Activated T-helper 9 cell treated with anti-CD3 and anti-CD28 coated beads, Interleukin-2, amount 50 U/mL, for 16 hours (primary cell): ENCODE results near the gene RPS17.
"Not testable (repeated sequence)": the region's sequence is repeated elsewhere in the genome, so short reads cannot be mapped to it uniquely, and the experiment has no call there.

Experiments
- DNase-seq: peaks from one replicate; pipeline ENCODE4 v3.0.0-alpha.2; 2020; ENCODE audit warnings: low read depth

Gene RPS17

DNA sequence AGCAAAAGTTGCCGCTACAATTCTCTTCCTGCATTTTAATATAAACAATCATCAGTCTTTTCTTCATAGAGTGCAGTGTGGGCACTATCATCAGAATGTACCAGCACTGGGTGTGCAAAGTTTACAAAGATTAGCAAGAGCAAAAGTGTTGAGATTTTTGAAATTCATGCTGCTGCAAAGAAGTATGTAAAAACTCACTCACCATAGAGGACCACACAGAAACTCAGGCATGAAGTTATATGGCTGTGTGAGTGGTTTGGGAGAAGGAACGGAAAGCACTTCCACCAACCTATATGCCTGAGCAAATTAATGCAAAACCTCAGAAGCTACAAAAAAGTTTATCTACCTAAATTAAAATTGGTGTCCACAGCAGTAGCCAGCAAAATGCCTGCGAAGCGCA is 32.6 kb downstream of the RPS17 start:
- not testable (repeated sequence) for DNase-seq

DNA sequence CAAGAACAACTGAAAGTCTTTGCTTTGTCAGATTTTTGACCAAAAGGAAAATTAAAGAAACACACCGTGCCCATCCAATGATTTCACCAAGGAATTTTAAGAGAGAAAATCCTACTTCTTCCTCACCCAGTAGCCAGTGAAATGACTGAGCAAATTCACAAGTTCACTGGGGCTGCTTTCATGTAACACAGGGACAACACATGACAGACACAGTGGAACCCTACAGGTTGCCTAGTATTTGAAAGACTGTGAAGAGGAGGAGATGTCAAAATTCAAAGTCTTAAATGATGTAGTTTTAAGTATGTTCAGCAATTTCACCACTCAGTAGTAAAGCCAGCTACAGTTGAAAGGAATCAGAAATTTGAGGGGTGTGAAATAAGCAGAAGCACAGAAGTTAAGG is 33.2 kb downstream of the RPS17 start:
- DNase-seq: not testable (repeated sequence)

DNA sequence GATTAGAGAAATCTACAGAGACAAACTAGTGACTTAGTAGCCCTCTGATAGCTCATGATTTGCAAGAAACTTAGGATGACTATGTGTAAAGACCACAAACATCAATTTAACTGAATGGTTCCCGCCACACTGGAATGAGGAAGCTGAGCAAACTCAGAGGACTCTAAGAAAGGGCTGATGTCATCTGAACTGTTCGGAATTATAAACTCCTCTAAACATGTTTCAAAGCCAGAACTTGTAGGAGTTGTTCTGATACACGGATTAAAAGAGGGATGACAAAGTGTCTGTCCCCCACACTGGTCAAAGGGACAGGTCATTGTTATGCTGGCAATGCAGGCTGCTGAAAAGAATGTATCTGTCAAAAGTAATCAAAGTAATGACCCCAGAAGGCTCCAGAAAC is 34.4 kb downstream of the RPS17 start:
- DNase-seq: not testable (repeated sequence)

DNA sequence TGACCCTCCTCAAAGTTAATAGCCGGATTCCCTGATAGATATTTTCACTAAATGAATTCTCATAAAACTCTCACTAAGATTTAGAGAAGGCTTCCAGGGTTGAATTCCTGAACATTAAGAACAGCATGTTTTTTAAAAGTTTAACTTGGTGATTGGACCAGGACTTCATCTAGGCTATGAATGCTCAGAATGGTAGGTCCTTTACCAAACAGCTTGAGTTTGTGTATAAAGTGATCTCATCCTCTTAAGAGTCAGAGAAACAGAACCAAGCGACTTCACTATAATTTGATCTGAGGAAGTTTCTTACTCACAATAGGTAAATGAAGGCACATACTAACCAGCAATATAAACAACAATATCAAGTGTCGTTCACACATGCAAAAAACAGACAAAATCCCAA is 36.2 kb downstream of the RPS17 start:
- DNase-seq: not testable (repeated sequence)

DNA sequence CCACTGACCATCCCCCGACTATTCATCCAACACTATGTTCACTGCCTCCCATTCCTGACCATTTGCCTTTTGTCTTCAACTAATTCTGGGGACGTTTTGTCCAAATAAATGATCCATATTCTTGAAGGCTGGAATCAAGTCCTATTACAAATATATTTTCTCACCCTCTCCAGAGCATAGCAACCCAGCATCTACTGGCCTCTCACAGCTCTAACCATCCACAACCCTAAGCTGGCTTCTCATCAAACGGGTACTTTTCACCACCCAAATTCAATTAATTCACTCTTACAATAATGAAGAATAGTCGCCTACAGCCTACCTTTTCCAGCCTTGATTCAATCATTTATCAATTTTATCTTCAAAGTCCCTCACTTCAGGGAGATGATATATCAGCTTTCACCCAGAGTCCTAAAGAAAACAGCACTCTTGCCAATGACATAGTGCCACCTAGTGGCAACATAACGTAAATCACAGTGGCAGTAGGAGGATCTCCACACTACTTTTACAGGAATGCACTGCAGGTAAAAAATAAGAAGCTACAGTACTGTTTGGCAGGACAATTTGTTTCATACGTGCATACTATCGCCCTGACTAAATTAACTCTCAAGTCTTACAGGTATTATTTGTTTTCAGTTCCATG is 37.4 kb downstream of the RPS17 start:
- DNase-seq: not testable (repeated sequence)

DNA sequence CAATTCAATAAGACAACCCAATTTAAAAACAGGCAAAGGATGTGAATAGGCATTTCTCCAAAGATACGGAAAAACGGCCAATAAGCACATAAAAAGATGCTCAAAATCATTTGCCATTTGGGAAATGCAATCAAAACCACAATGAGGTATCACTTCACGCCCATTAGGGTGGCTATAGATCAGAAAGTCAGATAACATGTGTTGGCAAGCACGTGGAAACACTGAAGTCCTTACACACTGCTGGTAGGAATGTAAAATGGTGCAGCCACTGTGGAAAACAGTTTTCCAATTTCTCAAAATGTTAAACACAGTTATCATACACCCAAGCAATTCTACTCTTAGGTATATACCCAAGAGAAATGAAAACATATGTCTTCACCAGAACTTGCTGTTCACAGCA is 39.5 kb downstream of the RPS17 start:
- DNase-seq: not testable (repeated sequence)

DNA sequence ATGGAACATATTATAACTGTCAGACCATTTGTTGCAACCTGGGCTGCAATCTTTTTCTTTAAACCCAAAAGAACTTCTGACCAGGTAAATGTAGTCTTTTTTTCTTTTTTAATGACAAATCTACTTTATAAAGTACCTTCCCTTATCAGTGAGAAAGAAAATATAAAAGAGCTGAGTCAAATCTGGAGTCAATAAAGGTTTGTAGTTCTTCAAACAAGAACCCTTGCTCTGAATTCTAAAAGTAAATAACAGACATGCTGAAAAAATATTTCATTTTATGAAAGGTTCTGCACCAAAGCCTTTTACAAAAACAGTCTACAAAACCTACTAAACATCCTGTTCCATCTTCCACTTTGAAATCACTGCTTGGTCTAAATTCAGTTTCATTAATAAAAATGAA is 42.3 kb downstream of the RPS17 start:
- DNase-seq: not testable (repeated sequence)

DNA sequence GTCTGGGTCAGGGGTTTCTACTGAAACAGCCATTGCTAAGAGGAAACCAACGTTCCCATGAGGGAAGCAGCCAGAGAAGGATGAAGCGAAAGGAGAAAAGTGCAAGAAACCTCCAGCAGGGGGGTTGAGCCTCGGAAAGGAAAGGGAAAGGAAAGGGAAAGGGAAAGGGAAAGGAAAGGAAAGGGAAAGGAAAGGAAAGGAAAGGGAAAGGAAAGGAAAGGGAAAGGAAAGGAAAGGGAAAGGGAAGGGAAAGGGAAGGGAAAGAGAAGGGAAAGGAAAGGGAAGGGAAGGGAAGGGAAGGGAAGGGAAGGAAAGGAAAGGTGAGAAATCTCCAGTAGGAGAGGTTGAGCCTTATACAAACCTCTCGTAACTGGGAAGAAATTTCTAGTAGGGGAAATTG is 52.0 kb downstream of the RPS17 start:
- not testable (repeated sequence) for DNase-seq

DNA sequence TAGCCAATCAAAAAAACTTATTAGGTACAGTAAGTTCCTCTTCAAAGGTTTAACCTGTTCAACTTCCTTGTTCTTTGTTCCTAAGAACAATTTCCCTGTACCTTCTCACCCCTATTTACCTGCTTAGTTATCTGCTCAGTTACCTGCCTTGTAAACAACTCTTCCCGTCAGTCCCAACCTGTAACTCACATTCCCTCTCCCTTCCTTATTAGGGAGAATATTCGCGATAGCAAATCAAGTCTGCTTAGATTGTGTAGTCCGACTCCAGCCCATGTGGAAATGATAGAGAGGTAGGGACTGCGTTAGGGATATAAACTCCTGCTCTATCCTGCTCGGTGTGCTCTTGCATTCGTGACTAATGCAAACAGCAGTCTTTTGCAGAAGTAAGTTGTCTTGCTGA is 53.2 kb downstream of the RPS17 start:
- DNase-seq: not testable (repeated sequence)
